Trophoblast cell (in vitro differentiated cells and primary cell): Measurements from ENCODE around the gene GOLGA6L10.

Experiments
- DNase-seq, 2 donors: peaks; one replicate each; pipeline ENCODE4 v3.0.0-alpha.2; 2016
- H2AFZ ChIP-seq: 2 replicates; pipeline ENCODE4 v1.6.1; 2013; ENCODE audit warnings: low read length, moderate library complexity, mild to moderate bottlenecking; ENCODE audit not compliant: insufficient read depth, poor library complexity
- H2AK5ac ChIP-seq: 2 replicates; pipeline ENCODE4 v1.6.1; 2013; ENCODE audit warnings: mild to moderate bottlenecking, low read length
- H2BK120ac ChIP-seq: 2 replicates; pipeline ENCODE4 v1.6.1; 2013; ENCODE audit warnings: low read length, mild to moderate bottlenecking, moderate library complexity; ENCODE audit not compliant: insufficient read depth, poor library complexity
- H2BK12ac ChIP-seq: 2 replicates; pipeline ENCODE4 v1.6.1; 2013; ENCODE audit warnings: mild to moderate bottlenecking, low read length, moderate library complexity
- H2BK5ac ChIP-seq: 2 replicates; pipeline ENCODE4 v1.6.1; 2013; ENCODE audit warnings: low read length, low read depth, moderate library complexity, mild to moderate bottlenecking; ENCODE audit not compliant: poor library complexity
- H3K14ac ChIP-seq: 2 replicates; pipeline ENCODE4 v1.6.1; 2013; ENCODE audit warnings: mild to moderate bottlenecking, low read length
- H3K18ac ChIP-seq: 2 replicates; pipeline ENCODE4 v1.6.1; 2013; ENCODE audit warnings: mild to moderate bottlenecking, low read length
- H3K23ac ChIP-seq: 2 replicates; pipeline ENCODE4 v1.6.1; 2013; ENCODE audit warnings: low read length
- H3K27ac ChIP-seq: 2 replicates; pipeline ENCODE4 v1.5.1; 2013; ENCODE audit warnings: low read depth, mild to moderate bottlenecking, inconsistent platforms, low read length, moderate library complexity
- H3K27me3 ChIP-seq: 2 replicates; pipeline ENCODE4 v1.6.1; 2013; ENCODE audit warnings: inconsistent platforms, mild to moderate bottlenecking, low read length, moderate library complexity; ENCODE audit not compliant: insufficient read depth
- H3K36me3 ChIP-seq, 2 experiments: 1 replicate in 1 of 2; 2 replicates in 1 of 2; pipeline ENCODE4 v1.6.1; 2013; ENCODE audit warnings: low read length in 2 of 2, mild to moderate bottlenecking in 2 of 2, moderate library complexity in 1 of 2; ENCODE audit not compliant: insufficient read depth in 2 of 2, control insufficient read depth in 1 of 2
- H3K4ac ChIP-seq: 2 replicates; pipeline ENCODE4 v1.6.1; 2013; ENCODE audit warnings: low read depth, mild to moderate bottlenecking, low read length, moderate library complexity
- H3K4me1 ChIP-seq, 2 experiments: 1 replicate in 1 of 2; 2 replicates in 1 of 2; pipeline ENCODE4 v1.6.1; 2013; ENCODE audit warnings: low read length in 2 of 2, mild to moderate bottlenecking in 2 of 2, moderate library complexity in 1 of 2; ENCODE audit not compliant: insufficient read depth in 2 of 2, control insufficient read depth in 1 of 2
- H3K4me2 ChIP-seq: 2 replicates; pipeline ENCODE4 v1.6.1; 2013; ENCODE audit warnings: inconsistent platforms, mild to moderate bottlenecking, low read length, moderate library complexity
- H3K4me3 ChIP-seq: 2 replicates; pipeline ENCODE4 v1.5.1; 2013; ENCODE audit warnings: mild to moderate bottlenecking, low read depth, low read length, inconsistent platforms
- H3K79me1 ChIP-seq: one replicate; pipeline ENCODE4 v1.6.1; 2013; ENCODE audit warnings: low read length
- H3K79me2 ChIP-seq: 2 replicates; pipeline ENCODE4 v1.6.1; 2013; ENCODE audit warnings: low read length, mild to moderate bottlenecking; ENCODE audit not compliant: control insufficient read depth, insufficient read depth, poor library complexity
- H3K9ac ChIP-seq: 2 replicates; pipeline ENCODE4 v1.6.1; 2013; ENCODE audit warnings: mild to moderate bottlenecking, low read length
- H3K9me3 ChIP-seq: 2 replicates; pipeline ENCODE4 v1.6.1; 2013; ENCODE audit warnings: low read depth, mild to moderate bottlenecking, control low read depth, inconsistent platforms, low read length; ENCODE audit not compliant: insufficient read depth
- H4K12ac ChIP-seq: 2 replicates; pipeline ENCODE4 v1.6.1; 2013; ENCODE audit warnings: low read depth, mild to moderate bottlenecking, low read length, moderate library complexity
- H4K8ac ChIP-seq: 2 replicates; pipeline ENCODE4 v1.6.1; 2013; ENCODE audit warnings: low read depth, mild to moderate bottlenecking, low read length, moderate library complexity
- H4K91ac ChIP-seq: one replicate; pipeline ENCODE4 v1.6.1; 2013; ENCODE audit warnings: low read depth, mild to moderate bottlenecking, low read length, moderate library complexity
- WGBS: extraction: QIAGEN DNeasy Blood & Tissue Kit; methylation state at CpG from one replicate; pipeline ENCODE4 v1.1.7; 2013; ENCODE audit warnings: missing lambda C conversion rate; ENCODE audit not compliant: insufficient read length, insufficient coverage; ENCODE audit errors: extremely low coverage; 5-methylcytosine and 5-hydroxymethylcytosine counted together

Gene GOLGA6L10

DNA sequence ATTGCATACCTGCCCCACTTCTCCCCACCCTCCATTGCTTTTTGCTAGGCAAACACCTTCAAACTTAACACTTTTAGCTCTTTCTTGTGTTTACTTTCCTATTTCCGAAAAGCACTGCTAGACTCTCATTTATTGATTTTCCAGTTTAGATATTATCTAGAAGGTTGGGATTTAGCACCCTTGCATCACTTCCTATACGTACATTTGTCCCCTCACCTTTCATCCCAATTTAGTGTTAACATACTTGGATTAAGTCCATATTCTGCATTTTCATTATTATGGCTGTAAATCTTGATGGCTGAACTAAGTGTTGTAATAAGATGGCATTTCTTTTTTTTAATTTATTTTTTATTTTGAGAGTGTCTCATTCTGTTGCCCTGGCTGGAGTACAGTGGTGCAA lies 39.5 kb downstream of the GOLGA6L10 start:
- H3K4me2 ChIP-seq = no peak overlapping the region
- H2AFZ ChIP-seq = no peak overlapping the region
- H2BK12ac ChIP-seq = no peak overlapping the region

DNA sequence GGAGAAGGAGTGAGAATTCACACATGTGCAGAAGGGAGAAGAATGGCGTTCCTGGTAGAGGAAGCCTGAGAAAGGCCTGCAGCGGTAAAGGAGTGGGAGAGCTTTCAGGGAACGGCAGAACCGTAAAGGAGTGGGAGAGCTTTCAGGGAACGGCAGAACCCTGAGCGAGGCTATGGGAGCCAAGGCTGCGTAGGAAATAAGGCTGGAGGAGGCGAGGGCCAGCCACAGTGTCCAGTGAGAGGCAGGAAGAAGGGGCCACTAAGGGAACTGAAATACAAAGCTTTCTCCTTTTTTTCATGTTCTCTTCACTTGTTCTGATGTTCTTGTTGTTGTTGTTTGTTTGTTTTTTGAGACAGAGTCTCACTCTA lies 41.6 kb downstream of the GOLGA6L10 start:
- H3K79me2 ChIP-seq = no peaks in the 10 kb centered on the region
- H3K27me3 ChIP-seq = no peaks in the 10 kb centered on the region
- H3K9me3 ChIP-seq = peaks cover 2% of the 10 kb centered on the region
- no peak overlapping the region for H2AFZ ChIP-seq
- H3K79me1 ChIP-seq = no peaks in the 10 kb centered on the region
- no peak overlapping the region for H2BK5ac ChIP-seq
- no peak overlapping the region for H3K27ac ChIP-seq
- H3K23ac ChIP-seq = no peak overlapping the region
- H3K9ac ChIP-seq = no peak overlapping the region
- H2BK120ac ChIP-seq = no peak overlapping the region
- no peak overlapping the region for H4K8ac ChIP-seq
- no peak overlapping the region for H3K4ac ChIP-seq
- no peak overlapping the region for H3K14ac ChIP-seq
- H4K91ac ChIP-seq = no peak overlapping the region
- H2AK5ac ChIP-seq = no peak overlapping the region
- DNase-seq = no peak
- no peaks in the 10 kb centered on the region for H3K4me1 ChIP-seq
- H4K12ac ChIP-seq = no peak overlapping the region
- no peak overlapping the region for H3K18ac ChIP-seq
- H3K4me2 ChIP-seq = no peak overlapping the region
- no peaks in the 10 kb centered on the region for H3K36me3 ChIP-seq
- H2BK12ac ChIP-seq = no peak overlapping the region
- no peak overlapping the region for H3K4me3 ChIP-seq
- WGBS = no CpG with 5 or more reads among the region's 8 CpGs

More for the DNA sequence above, 39.5 kb downstream of the GOLGA6L10 start:
- H3K9me3 ChIP-seq = no peaks in the 10 kb centered on the region
- no peak overlapping the region for H2BK5ac ChIP-seq
- no peaks in the 10 kb centered on the region for H3K27me3 ChIP-seq
- no peak overlapping the region for H3K27ac ChIP-seq
- no peak overlapping the region for H3K4ac ChIP-seq
- no peak overlapping the region for H4K12ac ChIP-seq
- no peaks in the 10 kb centered on the region for H3K4me1 ChIP-seq
- H4K91ac ChIP-seq = no peak overlapping the region
- no peaks in the 10 kb centered on the region for H3K36me3 ChIP-seq
- no peak overlapping the region for H4K8ac ChIP-seq
- H2AK5ac ChIP-seq = no peak overlapping the region
- no peak overlapping the region for H3K4me3 ChIP-seq
- no peak for DNase-seq
- no peak overlapping the region for H3K23ac ChIP-seq
- H3K79me2 ChIP-seq = no peaks in the 10 kb centered on the region
- H2BK120ac ChIP-seq = no peak overlapping the region
- WGBS = no CpG with 5 or more reads among the region's 2 CpGs
- no peak overlapping the region for H3K18ac ChIP-seq
- H3K9ac ChIP-seq = no peak overlapping the region
- no peak overlapping the region for H3K14ac ChIP-seq
- H3K79me1 ChIP-seq = no peaks in the 10 kb centered on the region

GRCh38 chr15:82306791-82307713 lies 42.2 kb downstream of the GOLGA6L10 start:
- Histone ChIP-seq H3K18ac (no peak overlapping the region), H3K36me3 (no peaks in the 10 kb centered on the region), H4K12ac (no peak overlapping the region), H3K4me1 (no peaks in the 10 kb centered on the region), H2AFZ (no peak overlapping the region), H2BK5ac (no peak overlapping the region), H4K8ac (no peak overlapping the region), H3K4me2 (no peak overlapping the region), H2BK12ac (no peak overlapping the region), H3K79me2 (no peaks in the 10 kb centered on the region), H3K23ac (no peak overlapping the region), H3K4me3 (no peak overlapping the region), H2AK5ac (no peak overlapping the region), H4K91ac (no peak overlapping the region), H3K27ac (no peak overlapping the region), H3K79me1 (no peaks in the 10 kb centered on the region), H3K9ac (no peak overlapping the region), H3K4ac (no peak overlapping the region), H3K14ac (no peak overlapping the region), H3K9me3 (peaks cover 2% of the 10 kb centered on the region), H2BK120ac (no peak overlapping the region), H3K27me3 (no peaks in the 10 kb centered on the region)
- no CpG with 5 or more reads among the region's 16 CpGs for WGBS
- DNase-seq = no peak

- Histone ChIP-seq H2BK5ac (no peak overlapping the region), H2BK120ac (no peak overlapping the region), H3K79me1 (no peaks in the 10 kb centered on the region), H3K27ac (no peak overlapping the region), H2AFZ (no peak overlapping the region), H4K91ac (no peak overlapping the region), H3K14ac (no peak overlapping the region), H3K4me1 (no peaks in the 10 kb centered on the region), H4K8ac (no peak overlapping the region), H3K4me2 (no peak overlapping the region), H4K12ac (no peak overlapping the region), H2BK12ac (no peak overlapping the region), H3K18ac (no peak overlapping the region), H3K79me2 (no peaks in the 10 kb centered on the region), H3K4me3 (no peak overlapping the region), H2AK5ac (no peak overlapping the region), H3K27me3 (no peaks in the 10 kb centered on the region), H3K9ac (no peak overlapping the region), H3K4ac (no peak overlapping the region), H3K9me3 (peaks cover 2% of the 10 kb centered on the region), H3K36me3 (no peaks in the 10 kb centered on the region), H3K23ac (no peak overlapping the region)
- no CpG with 5 or more reads among the region's 7 CpGs for WGBS
- no peak for DNase-seq
These were observed 43.6 kb downstream of the GOLGA6L10 start for GRCh38 chr15:82305621-82306048.
